Astrocyte of the spinal cord (primary cell): ENCODE measurements around the gene MAP4.
A peak's percentile ranks its signal among the peaks of the same experiment; 100 is the strongest.

Source experiments
- DNase-seq: peaks from one replicate; pipeline ENCODE4 v3.0.0; 2011; ENCODE audit warnings: low read depth, low spot score
- H3K4me3 ChIP-seq: 2 replicates; pipeline ENCODE4 v1.5.1; 2011; ENCODE audit warnings: low read depth, mild to moderate bottlenecking, low read length, moderate library complexity
- in situ Hi-C: cut with HindIII; loops from 2 replicates; pipeline ENCODE4 v1.10.0; 2017; ENCODE audit warnings: low sequenced_read_pairs
- TF ChIP-seq, protein P1 (sequence below): IDR thresholded peaks from 2 replicates; pipeline ENCODE4 v1.5.1; 2012; ENCODE audit warnings: low read depth, mild to moderate bottlenecking, low read length, inconsistent platforms

Gene MAP4

GRCh38 chr3:47849699-47850563, 166.3 kb downstream of the MAP4 start:
- in situ Hi-C loops: no loop called here
- no peak overlapping the region for H3K4me3 ChIP-seq
- DNase-seq: peak; percentile 32
- TF ChIP-seq, protein P1, sequence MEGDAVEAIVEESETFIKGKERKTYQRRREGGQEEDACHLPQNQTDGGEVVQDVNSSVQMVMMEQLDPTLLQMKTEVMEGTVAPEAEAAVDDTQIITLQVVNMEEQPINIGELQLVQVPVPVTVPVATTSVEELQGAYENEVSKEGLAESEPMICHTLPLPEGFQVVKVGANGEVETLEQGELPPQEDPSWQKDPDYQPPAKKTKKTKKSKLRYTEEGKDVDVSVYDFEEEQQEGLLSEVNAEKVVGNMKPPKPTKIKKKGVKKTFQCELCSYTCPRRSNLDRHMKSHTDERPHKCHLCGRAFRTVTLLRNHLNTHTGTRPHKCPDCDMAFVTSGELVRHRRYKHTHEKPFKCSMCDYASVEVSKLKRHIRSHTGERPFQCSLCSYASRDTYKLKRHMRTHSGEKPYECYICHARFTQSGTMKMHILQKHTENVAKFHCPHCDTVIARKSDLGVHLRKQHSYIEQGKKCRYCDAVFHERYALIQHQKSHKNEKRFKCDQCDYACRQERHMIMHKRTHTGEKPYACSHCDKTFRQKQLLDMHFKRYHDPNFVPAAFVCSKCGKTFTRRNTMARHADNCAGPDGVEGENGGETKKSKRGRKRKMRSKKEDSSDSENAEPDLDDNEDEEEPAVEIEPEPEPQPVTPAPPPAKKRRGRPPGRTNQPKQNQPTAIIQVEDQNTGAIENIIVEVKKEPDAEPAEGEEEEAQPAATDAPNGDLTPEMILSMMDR: peak; percentile 57

GRCh38 chr3:47849186-47849698, 167.0 kb downstream of the MAP4 start:
- no peak overlapping the region for H3K4me3 ChIP-seq
- TF ChIP-seq, protein P1: no peak
- no peak for DNase-seq
- in situ Hi-C loops: no loop called here

- DNase-seq: no peak
- in situ Hi-C loops: no loop called here
- TF ChIP-seq, protein P1: no peak
- H3K4me3 ChIP-seq: no peak overlapping the region
Observed at GRCh38 chr3:47848599-47849117, 167.6 kb downstream of the MAP4 start.

- DNase-seq: no peak
- TF ChIP-seq, protein P1: no peak
- in situ Hi-C loops: no loop called here
- no peak overlapping the region for H3K4me3 ChIP-seq
Observed at GRCh38 chr3:47847801-47848518, 168.3 kb downstream of the MAP4 start.

DNA sequence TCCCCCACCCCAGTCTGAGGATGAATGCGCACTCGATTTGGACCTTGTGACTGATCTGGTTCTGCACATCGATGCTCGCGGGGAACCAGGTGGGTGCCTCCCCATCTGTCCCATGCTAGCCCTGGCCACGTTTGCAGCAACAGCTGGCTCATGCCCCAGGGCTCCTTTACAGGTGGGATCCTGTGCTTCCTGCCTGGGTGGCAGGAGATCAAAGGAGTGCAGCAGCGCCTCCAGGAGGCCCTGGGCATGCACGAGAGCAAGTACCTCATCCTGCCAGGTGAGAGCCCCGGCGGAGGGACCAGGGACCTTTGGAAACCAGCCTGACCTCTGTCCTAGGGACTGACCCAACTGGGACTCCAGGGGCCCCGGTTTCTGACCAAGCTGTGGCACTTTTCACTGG, 169.0 kb downstream of the MAP4 start:
- in situ Hi-C loops: no loop called here
- no peak overlapping the region for H3K4me3 ChIP-seq
- TF ChIP-seq, protein P1: no peak
- DNase-seq: no peak

GRCh38 chr3:47846880-47847248, 169.4 kb downstream of the MAP4 start:
- TF ChIP-seq, protein P1: no peak
- H3K4me3 ChIP-seq: no peak overlapping the region
- DNase-seq: no peak
- in situ Hi-C loops: no loop called here
